Endothelial cell of umbilical vein (primary cell): Measurements from ENCODE around the gene TMTC1. TPM values are rescaled to one million over a fixed set of nuclear protein-coding genes. Genes with fewer than 3 reads are reported as not detected.

Source experiments
- BruUV-seq: library from RNA; stranded (reverse); fragments of 400-500 nt; replicated peaks from 2 replicates; lab custom pipeline; 2021; lab: Mats Ljungman, UMichigan
- CTCF ChIA-PET: fragments of 300-600, 350-600 bp; sonication (Branson Sonifier 250); formaldehyde crosslinking; loops from one replicate; lab custom pipeline; 2021; ENCODE audit warnings: antibody characterized with exemption, inconsistent platforms; lab: Charles Lee
- POLR2A ChIA-PET: fragments of 300-600, 350-600 bp; sonication (Branson Sonifier 250); formaldehyde crosslinking; loops from one replicate; lab custom pipeline; 2021; ENCODE audit warnings: antibody characterized with exemption, inconsistent platforms; lab: Charles Lee
- DNase-seq: peaks from one replicate; pipeline ENCODE4 v3.0.0-alpha.2; 2011; ENCODE audit warnings: low read depth, low spot score
- FAIRE-seq: peaks from 2 replicates; lab custom pipeline; 2011; peaks lifted over from hg19 to GRCh38; lab: Jason Lieb, UNC
- H2AFZ ChIP-seq: 2 replicates; pipeline ENCODE4 v1.6.0; 2012; ENCODE audit warnings: low read depth, low read length, control low read depth, inconsistent platforms
- H3K27ac ChIP-seq: 2 replicates; pipeline ENCODE4 v1.5.1; 2011; ENCODE audit warnings: low read depth, mild to moderate bottlenecking, control low read depth, low read length, moderate library complexity; ENCODE audit not compliant: insufficient read depth
- H3K27me3 ChIP-seq, 2 experiments: 2 replicates each; pipeline versions ENCODE4 v1.6.0 to v1.6.1; 2011; ENCODE audit warnings: low read length in 2 of 2, mixed read lengths in 1 of 2; ENCODE audit not compliant: control insufficient read depth in 2 of 2, insufficient read depth in 2 of 2
- H3K36me3 ChIP-seq, 2 experiments: 2 replicates in 1 of 2; 3 replicates in 1 of 2; pipeline ENCODE4 v1.5.1; 2011; ENCODE audit warnings: low read length in 2 of 2, mild to moderate bottlenecking in 1 of 2, moderate library complexity in 1 of 2; ENCODE audit not compliant: control insufficient read depth in 2 of 2, insufficient read depth in 2 of 2; ENCODE audit errors: extremely low read depth in 1 of 2
- H3K4me1 ChIP-seq: 3 replicates; pipeline ENCODE4 v1.5.1; 2011; ENCODE audit warnings: mild to moderate bottlenecking, low read length; ENCODE audit not compliant: control insufficient read depth, insufficient read depth; ENCODE audit errors: extremely low read depth
- H3K4me2 ChIP-seq: 2 replicates; pipeline ENCODE4 v1.6.1; 2011; ENCODE audit warnings: low read length, control low read depth, mixed read lengths; ENCODE audit not compliant: insufficient read depth
- H3K4me3 ChIP-seq, 3 experiments: fragments of 200-600 bp in 1 of 3; sonication (generic), shearing (Covaris generic) in 1 of 3; replicated peaks in 1 of 3; 2 replicates each; pipeline ENCODE4 v1.5.1; 2011 to 2016; ENCODE audit warnings: control low read depth in 3 of 3, low read length in 3 of 3, mild to moderate bottlenecking in 2 of 3, inconsistent platforms in 1 of 3, low read depth in 1 of 3, moderate library complexity in 1 of 3; ENCODE audit not compliant: insufficient read depth in 1 of 3
- H3K79me2 ChIP-seq: 2 replicates; pipeline ENCODE4 v1.6.0; 2012; ENCODE audit warnings: low read length, inconsistent platforms; ENCODE audit not compliant: control insufficient read depth, insufficient read depth
- H3K9ac ChIP-seq: replicated peaks from 2 replicates; pipeline ENCODE3; 2011; ENCODE audit warnings: low read length, control low read depth; ENCODE audit not compliant: insufficient read depth; ENCODE audit errors: extremely low read depth
- H3K9me1 ChIP-seq: replicated peaks from 3 replicates; pipeline ENCODE4 v1.6.0; 2011; ENCODE audit warnings: mild to moderate bottlenecking, low read length; ENCODE audit not compliant: control insufficient read depth, insufficient read depth; ENCODE audit errors: extremely low read depth
- H3K9me3 ChIP-seq: replicated peaks from 2 replicates; pipeline ENCODE4 v1.5.1; 2012; ENCODE audit warnings: low read length, inconsistent platforms; ENCODE audit not compliant: control insufficient read depth, insufficient read depth
- H4K20me1 ChIP-seq: replicated peaks from 2 replicates; pipeline ENCODE3; 2011; ENCODE audit warnings: mild to moderate bottlenecking, low read length; ENCODE audit not compliant: control insufficient read depth, insufficient read depth; ENCODE audit errors: extremely low read depth
- EZH2 ChIP-seq: IDR thresholded peaks from 2 replicates; pipeline ENCODE4 v1.6.1; 2012; ENCODE audit warnings: borderline replicate concordance, low read depth, mild to moderate bottlenecking, moderate library complexity, low read length, inconsistent platforms; ENCODE audit not compliant: severe bottlenecking
- FOS ChIP-seq: IDR thresholded peaks from 2 replicates; pipeline ENCODE4 v1.6.1; 2011; ENCODE audit warnings: mild to moderate bottlenecking, low read length, moderate library complexity, borderline replicate concordance; ENCODE audit not compliant: insufficient read depth
- GATA2 ChIP-seq: IDR thresholded peaks from 2 replicates; pipeline ENCODE4 v1.7.0; 2011; ENCODE audit warnings: low read depth, mild to moderate bottlenecking, moderate library complexity, mixed read lengths, low read length; ENCODE audit not compliant: insufficient read length, insufficient read depth
- JUN ChIP-seq: IDR thresholded peaks from 2 replicates; pipeline ENCODE4 v1.6.1; 2011; ENCODE audit warnings: borderline replicate concordance, low read depth; ENCODE audit not compliant: insufficient read length, insufficient read depth
- MYC ChIP-seq: IDR thresholded peaks from one replicate; pipeline ENCODE4 v1.6.1; 2011; ENCODE audit warnings: mild to moderate bottlenecking, low read depth, low read length
- POLR2A ChIP-seq: IDR thresholded peaks from 2 replicates; pipeline ENCODE4 v1.6.1; 2012; ENCODE audit warnings: low read depth, mild to moderate bottlenecking, control low read depth, low read length
- POLR2AphosphoS5 ChIP-seq: IDR thresholded peaks from 2 replicates; pipeline ENCODE4 v1.6.1; 2012; ENCODE audit warnings: low read depth, mild to moderate bottlenecking, control low read depth, low read length, moderate library complexity; ENCODE audit not compliant: insufficient read depth
- dilution Hi-C: fragments of 300-500 bp; cut with MboI; formaldehyde crosslinking; loops from one replicate; pipeline ENCODE4 v1.15.0; 2019; ENCODE audit warnings: low sequenced_read_pairs; ENCODE audit not compliant: extremely low pct_ligation_motif_present
- intact Hi-C: fragments of 100-400 bp; cut with micrococcal nuclease; formaldehyde crosslinking; loops from one replicate; pipeline ENCODE4 v1.10.0; 2022
- polyA plus RNA-seq, 4 experiments: library from polyadenylated mRNA; depleted of rRNA in 3 of 4; stranded (reverse) in 3 of 4; unstranded in 1 of 4; fragments of >200 nt; gene quantifications; 2 replicates each; pipeline versions ENCODE4 v1.2.1 to v1.2.3, GENCODE V29; 2011 to 2012; ENCODE audit warnings: missing spikeins in 1 of 4
- total RNA-seq: library from RNA; stranded (reverse); gene quantifications from 2 replicates; pipeline ENCODE4 v1.2.3, GENCODE V29; 2021
- TF ChIP-seq, protein P1 (sequence below): IDR thresholded peaks from 2 replicates; pipeline ENCODE4 v1.6.1; 2011; ENCODE audit not compliant: insufficient read depth, insufficient read length
- TF ChIP-seq, protein P2 (sequence below), 2 donors: IDR thresholded peaks; 1 replicate in 1 of 2; 2 replicates in 1 of 2; pipeline ENCODE4 v1.5.1; 2011; ENCODE audit warnings: low read length in 2 of 2, mild to moderate bottlenecking in 2 of 2, moderate library complexity in 2 of 2, control low read depth in 1 of 2, inconsistent platforms in 1 of 2, low read depth in 1 of 2; ENCODE audit not compliant: insufficient read depth in 1 of 2; ENCODE audit errors: extremely low read depth in 1 of 2

The TMTC1 gene
- total and polyA plus RNA-seq, 2 donors (not counting 3 experiments of a cell fraction or from before 2014, with no cell fraction given), result 5.4 to 5.9 TPM

DNA sequence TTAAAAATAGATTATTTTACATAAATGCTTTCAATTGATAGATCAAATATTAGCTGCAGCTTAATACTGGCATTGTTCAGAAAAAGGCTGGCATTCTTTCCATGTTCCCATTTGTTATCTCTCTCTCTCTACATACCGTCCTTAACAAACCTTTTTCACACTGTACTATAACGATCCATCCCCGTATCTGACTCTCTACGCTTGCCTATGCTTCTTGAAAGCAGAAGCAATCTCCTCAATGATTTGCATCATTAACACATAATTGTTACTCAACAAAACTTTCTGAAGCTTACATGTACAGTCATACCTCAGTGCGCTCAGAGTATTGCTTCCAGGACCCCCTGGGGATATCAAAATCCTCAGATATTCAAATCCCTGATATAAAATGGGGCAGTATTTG is 89.7 kb downstream of the TMTC1 start:
- H3K9me1 ChIP-seq, result no peaks in the 10 kb centered on the region
- no peaks in the 10 kb centered on the region for H3K36me3 ChIP-seq
- no TSS peak for BruUV-seq
- H3K79me2 ChIP-seq, result no peaks in the 10 kb centered on the region
- DNase-seq (no peak), FAIRE-seq (no peak)
- intact Hi-C loops, result no loop called here
- TF ChIP-seq POLR2A (no peak), FOS (no peak), JUN (no peak), MYC (no peak), GATA2 (no peak), POLR2AphosphoS5 (no peak), EZH2 (no peak)
- TF ChIP-seq, protein P1, sequence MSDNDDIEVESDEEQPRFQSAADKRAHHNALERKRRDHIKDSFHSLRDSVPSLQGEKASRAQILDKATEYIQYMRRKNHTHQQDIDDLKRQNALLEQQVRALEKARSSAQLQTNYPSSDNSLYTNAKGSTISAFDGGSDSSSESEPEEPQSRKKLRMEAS, result no peak
- TF ChIP-seq, protein P2, sequence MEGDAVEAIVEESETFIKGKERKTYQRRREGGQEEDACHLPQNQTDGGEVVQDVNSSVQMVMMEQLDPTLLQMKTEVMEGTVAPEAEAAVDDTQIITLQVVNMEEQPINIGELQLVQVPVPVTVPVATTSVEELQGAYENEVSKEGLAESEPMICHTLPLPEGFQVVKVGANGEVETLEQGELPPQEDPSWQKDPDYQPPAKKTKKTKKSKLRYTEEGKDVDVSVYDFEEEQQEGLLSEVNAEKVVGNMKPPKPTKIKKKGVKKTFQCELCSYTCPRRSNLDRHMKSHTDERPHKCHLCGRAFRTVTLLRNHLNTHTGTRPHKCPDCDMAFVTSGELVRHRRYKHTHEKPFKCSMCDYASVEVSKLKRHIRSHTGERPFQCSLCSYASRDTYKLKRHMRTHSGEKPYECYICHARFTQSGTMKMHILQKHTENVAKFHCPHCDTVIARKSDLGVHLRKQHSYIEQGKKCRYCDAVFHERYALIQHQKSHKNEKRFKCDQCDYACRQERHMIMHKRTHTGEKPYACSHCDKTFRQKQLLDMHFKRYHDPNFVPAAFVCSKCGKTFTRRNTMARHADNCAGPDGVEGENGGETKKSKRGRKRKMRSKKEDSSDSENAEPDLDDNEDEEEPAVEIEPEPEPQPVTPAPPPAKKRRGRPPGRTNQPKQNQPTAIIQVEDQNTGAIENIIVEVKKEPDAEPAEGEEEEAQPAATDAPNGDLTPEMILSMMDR (IDR thresholded peaks at IDR 0.05; ENCODE audit: extremely low read depth in 1 of 2, insufficient read depth in 1 of 2, low read depth in 1 of 2, low read length in 2 of 2), result no peak
- H3K27ac ChIP-seq, result no peak overlapping the region
- H2AFZ ChIP-seq, result no peak overlapping the region
- no peaks in the 10 kb centered on the region for H3K27me3 ChIP-seq
- POLR2A ChIA-PET, result no interaction called here
- H3K9me3 ChIP-seq, result no peaks in the 10 kb centered on the region
- CTCF ChIA-PET, result no interaction called here
- no peak overlapping the region for H3K4me2 ChIP-seq
- no peaks in the 10 kb centered on the region for H3K4me1 ChIP-seq
- no peak overlapping the region for H3K9ac ChIP-seq
- no peaks in the 10 kb centered on the region for H4K20me1 ChIP-seq
- no peak overlapping the region for H3K4me3 ChIP-seq
- dilution Hi-C loops, result no loop called here
